Activated naive CD8-positive, alpha-beta T cell treated with anti-CD3 and anti-CD28 coated beads, Interleukin-2, amount 10 ng/mL, durations not matched to agents 7 days and 5 days (primary cell): ENCODE results near the gene ADAMTS18. TPM values are rescaled to one million over a fixed set of nuclear protein-coding genes. Genes with fewer than 3 reads are reported as not detected.

Experiments used
- ATAC-seq: fragments of 150-1000 bp; cut with Tn5 transposase; one replicate; pipeline ENCODE4 v1.10.0; 2021; ENCODE audit warnings: low read depth, moderate library complexity
- POLR2A ChIA-PET: fragments of 350-600 bp; sonication (Branson Sonifier 250); formaldehyde crosslinking; loops from one replicate; lab custom pipeline; 2021; ENCODE audit warnings: antibody characterized with exemption; lab: Charles Lee
- DNase-seq: peaks from one replicate; pipeline ENCODE4 v3.0.0; 2021
- H3K27ac Mint-ChIP-seq: one replicate; pipeline ENCODE4 v1.8.0; 2022; ENCODE audit warnings: mild to moderate bottlenecking, mixed read lengths
- H3K27me3 Mint-ChIP-seq: one replicate; pipeline ENCODE4 v1.8.0; 2022; ENCODE audit warnings: mild to moderate bottlenecking, moderate library complexity, mixed read lengths
- H3K36me3 Mint-ChIP-seq: one replicate; pipeline ENCODE4 v1.8.0; 2021; ENCODE audit warnings: mild to moderate bottlenecking, mixed read lengths
- H3K4me1 Mint-ChIP-seq: one replicate; pipeline ENCODE4 v1.8.0; 2021; ENCODE audit warnings: mixed read lengths
- H3K4me3 Mint-ChIP-seq: one replicate; pipeline ENCODE4 v1.8.0; 2022; ENCODE audit warnings: mild to moderate bottlenecking, moderate library complexity, mixed read lengths
- H3K9me3 Mint-ChIP-seq: one replicate; pipeline ENCODE4 v1.8.0; 2021; ENCODE audit warnings: mixed read lengths
- total RNA-seq, 2 experiments: library from RNA; stranded (reverse); gene quantifications; one replicate each; pipeline ENCODE4 v1.2.3, GENCODE V29; 2021

Gene ADAMTS18
- total RNA-seq, 2 experiments from 2014 or later = not detected

DNA sequence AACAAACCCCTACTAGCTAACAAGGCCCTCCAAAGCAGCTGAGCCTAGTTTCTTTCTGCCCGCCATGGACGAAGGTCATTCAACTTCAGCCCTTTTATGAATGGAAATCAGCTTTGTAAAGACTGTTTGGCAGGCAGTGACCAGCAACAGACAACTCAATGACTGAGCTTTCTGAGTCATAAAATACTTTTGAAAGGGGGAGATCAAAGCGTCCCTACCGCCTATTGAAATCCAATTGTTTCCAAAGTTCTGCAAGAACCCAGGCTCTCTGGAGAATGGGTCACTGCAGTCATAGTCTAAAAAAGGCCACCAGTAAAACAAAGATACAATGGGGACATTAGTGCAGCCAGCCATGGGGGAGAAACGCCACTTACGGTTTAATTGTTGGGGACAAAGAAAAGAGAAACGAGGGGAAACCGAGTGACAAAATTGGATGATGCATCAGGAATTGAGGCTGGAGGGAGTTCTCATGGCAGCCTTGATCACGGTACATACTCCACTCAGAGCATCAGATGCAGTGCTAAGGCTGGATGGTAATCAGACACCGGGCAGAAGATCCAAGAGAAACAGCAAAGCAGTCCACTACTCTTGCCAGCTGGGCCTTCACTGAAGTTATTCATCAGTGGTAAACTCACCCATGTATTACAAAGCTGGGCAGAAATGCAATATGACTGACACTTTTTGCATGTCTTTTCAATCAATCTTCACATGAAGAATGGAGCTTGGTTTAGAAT is 9.8 kb downstream of the ADAMTS18 start:
- Mint-ChIP-seq H3K27ac (no peak overlapping the region), H3K9me3 (no peaks in the 10 kb centered on the region), H3K36me3 (no peaks in the 10 kb centered on the region), H3K4me1 (no peaks in the 10 kb centered on the region), H3K27me3 (no peaks in the 10 kb centered on the region), H3K4me3 (no peak overlapping the region)
- DNase-seq (no peak), ATAC-seq (no peak)
- POLR2A ChIA-PET = no interaction called here

DNA sequence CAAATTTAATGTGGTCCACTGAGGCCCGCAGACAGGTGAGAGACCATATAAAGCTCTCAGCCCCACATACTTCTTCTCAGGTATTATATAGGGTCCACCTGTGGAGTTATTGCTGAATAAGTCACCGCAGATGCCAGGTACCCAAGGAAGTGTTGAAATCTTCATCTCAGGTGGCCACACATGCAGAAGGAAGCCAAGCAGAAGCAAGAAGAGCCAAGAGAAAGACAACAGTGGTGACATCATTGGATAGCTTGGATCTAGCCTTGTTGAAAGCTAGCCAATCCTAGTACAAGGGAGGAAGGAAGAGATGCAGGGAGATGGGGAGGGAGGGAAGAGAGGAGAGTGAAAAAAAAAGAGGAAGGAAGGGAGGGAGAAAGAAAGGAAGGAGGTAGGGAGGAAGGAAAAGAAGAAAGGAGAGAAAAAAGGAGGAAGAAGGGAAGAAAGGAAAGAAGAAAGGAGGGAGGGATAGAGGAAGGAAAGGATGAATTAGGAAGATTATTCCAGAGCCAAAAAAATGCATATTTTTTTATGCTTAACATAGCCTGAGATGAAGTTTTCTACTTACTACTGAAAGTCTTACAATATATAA is 12.5 kb downstream of the ADAMTS18 start:
- H3K4me1 Mint-ChIP-seq = no peaks in the 10 kb centered on the region
- POLR2A ChIA-PET = no interaction called here
- no peak overlapping the region for H3K4me3 Mint-ChIP-seq
- no peaks in the 10 kb centered on the region for H3K27me3 Mint-ChIP-seq
- H3K36me3 Mint-ChIP-seq = no peaks in the 10 kb centered on the region
- H3K27ac Mint-ChIP-seq = no peak overlapping the region
- H3K9me3 Mint-ChIP-seq = no peaks in the 10 kb centered on the region
- ATAC-seq (no peak), DNase-seq (no peak)

DNA sequence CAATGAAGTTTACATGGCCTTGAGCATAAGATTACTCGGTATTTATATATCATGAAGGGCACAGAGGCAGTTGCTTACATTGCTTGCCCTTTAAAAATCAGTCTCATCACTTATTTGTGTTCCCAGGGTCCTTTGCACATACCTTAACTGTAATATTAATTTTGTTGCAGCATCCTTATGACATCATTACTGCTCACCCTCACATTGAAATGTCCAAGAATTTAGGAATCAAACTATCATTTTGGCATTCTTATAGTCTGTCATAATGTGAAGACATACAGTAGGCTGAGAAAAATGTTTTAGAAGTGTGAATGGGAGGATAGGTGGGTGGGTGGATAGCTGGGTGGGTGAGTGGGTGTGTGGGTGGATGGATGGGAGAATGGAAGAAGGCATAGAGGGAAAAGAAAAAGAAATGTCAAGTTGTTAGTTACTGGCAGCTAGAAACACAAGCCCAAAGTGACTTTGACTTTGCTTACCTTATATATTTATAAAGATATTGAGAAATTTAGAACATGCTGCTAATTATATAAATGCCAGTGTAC is 17.8 kb downstream of the ADAMTS18 start:
- ATAC-seq = no peak
- no peaks in the 10 kb centered on the region for H3K36me3 Mint-ChIP-seq
- H3K4me3 Mint-ChIP-seq = no peak overlapping the region
- H3K9me3 Mint-ChIP-seq = no peaks in the 10 kb centered on the region
- no peak for DNase-seq
- H3K27me3 Mint-ChIP-seq = no peaks in the 10 kb centered on the region
- no peak overlapping the region for H3K27ac Mint-ChIP-seq
- POLR2A ChIA-PET = no interaction called here
- H3K4me1 Mint-ChIP-seq = no peaks in the 10 kb centered on the region

- no peak overlapping the region for H3K27ac Mint-ChIP-seq
- no peaks in the 10 kb centered on the region for H3K9me3 Mint-ChIP-seq
- POLR2A ChIA-PET = no interaction called here
- no peak overlapping the region for H3K4me3 Mint-ChIP-seq
- no peaks in the 10 kb centered on the region for H3K4me1 Mint-ChIP-seq
- ATAC-seq = no peak
- no peaks in the 10 kb centered on the region for H3K27me3 Mint-ChIP-seq
- H3K36me3 Mint-ChIP-seq = no peaks in the 10 kb centered on the region
- no peak for DNase-seq
Observed at GRCh38 chr16:77414752-77415231, 20.0 kb downstream of the ADAMTS18 start.

GRCh38 chr16:77410449-77410848 is 24.4 kb downstream of the ADAMTS18 start:
- no peaks in the 10 kb centered on the region for H3K4me1 Mint-ChIP-seq
- no peak overlapping the region for H3K27ac Mint-ChIP-seq
- DNase-seq = no peak
- no peaks in the 10 kb centered on the region for H3K36me3 Mint-ChIP-seq
- no peak overlapping the region for H3K4me3 Mint-ChIP-seq
- H3K27me3 Mint-ChIP-seq = peaks cover 4% of the 10 kb centered on the region
- POLR2A ChIA-PET = no interaction called here
- no peaks in the 10 kb centered on the region for H3K9me3 Mint-ChIP-seq
- no peak for ATAC-seq

GRCh38 chr16:77409311-77409710 is 25.5 kb downstream of the ADAMTS18 start:
- DNase-seq (no peak), ATAC-seq (no peak)
- POLR2A ChIA-PET = no interaction called here
- Mint-ChIP-seq H3K4me3 (no peak overlapping the region), H3K27ac (no peak overlapping the region), H3K9me3 (no peaks in the 10 kb centered on the region), H3K27me3 (peaks cover 8% of the 10 kb centered on the region), H3K36me3 (no peaks in the 10 kb centered on the region), H3K4me1 (no peaks in the 10 kb centered on the region)

DNA sequence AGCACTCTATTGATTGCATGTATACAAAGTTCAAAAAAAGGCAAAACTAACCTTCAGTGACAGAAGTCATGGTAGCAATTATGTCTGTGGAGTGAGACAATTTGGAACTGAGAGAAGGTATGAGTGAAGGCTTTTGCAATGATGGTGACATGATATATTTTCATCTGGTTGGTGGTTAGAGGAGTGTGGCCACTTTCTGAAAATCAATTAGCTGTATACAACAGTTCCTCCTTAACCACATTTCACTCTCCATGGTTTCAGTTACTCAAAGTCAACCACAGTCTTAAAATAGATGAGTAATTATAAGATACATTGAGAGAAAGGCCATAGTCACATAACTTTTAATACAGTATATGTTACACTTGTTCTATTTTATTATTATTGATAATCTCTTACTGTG is 26.2 kb downstream of the ADAMTS18 start:
- POLR2A ChIA-PET = no interaction called here
- Mint-ChIP-seq H3K36me3 (no peaks in the 10 kb centered on the region), H3K4me3 (no peak overlapping the region), H3K4me1 (no peaks in the 10 kb centered on the region), H3K27ac (no peak overlapping the region), H3K9me3 (no peaks in the 10 kb centered on the region), H3K27me3 (peaks cover 8% of the 10 kb centered on the region)
- ATAC-seq (no peak), DNase-seq (no peak)

GRCh38 chr16:77406680-77407079 is 28.2 kb downstream of the ADAMTS18 start:
- ATAC-seq = no peak
- DNase-seq = no peak
- H3K36me3 Mint-ChIP-seq = no peaks in the 10 kb centered on the region
- POLR2A ChIA-PET = no interaction called here
- H3K27me3 Mint-ChIP-seq = peaks cover 8% of the 10 kb centered on the region
- H3K9me3 Mint-ChIP-seq = no peaks in the 10 kb centered on the region
- no peak overlapping the region for H3K27ac Mint-ChIP-seq
- no peaks in the 10 kb centered on the region for H3K4me1 Mint-ChIP-seq
- H3K4me3 Mint-ChIP-seq = no peak overlapping the region

GRCh38 chr16:77404775-77405174 is 30.1 kb downstream of the ADAMTS18 start:
- Mint-ChIP-seq H3K27ac (no peak overlapping the region), H3K9me3 (no peaks in the 10 kb centered on the region), H3K4me3 (no peak overlapping the region), H3K36me3 (no peaks in the 10 kb centered on the region), H3K4me1 (no peaks in the 10 kb centered on the region), H3K27me3 (peaks cover 8% of the 10 kb centered on the region)
- POLR2A ChIA-PET = no interaction called here
- no peak for DNase-seq
- ATAC-seq = no peak

GRCh38 chr16:77403732-77404131 is 31.1 kb downstream of the ADAMTS18 start:
- POLR2A ChIA-PET = no interaction called here
- Mint-ChIP-seq H3K27ac (no peak overlapping the region), H3K36me3 (no peaks in the 10 kb centered on the region), H3K4me1 (no peaks in the 10 kb centered on the region), H3K4me3 (no peak overlapping the region), H3K27me3 (peaks cover 8% of the 10 kb centered on the region), H3K9me3 (no peaks in the 10 kb centered on the region)
- no peak for DNase-seq
- ATAC-seq = no peak

GRCh38 chr16:77402672-77403071 is 32.2 kb downstream of the ADAMTS18 start:
- Mint-ChIP-seq H3K4me3 (no peak overlapping the region), H3K36me3 (no peaks in the 10 kb centered on the region), H3K27me3 (peaks cover 8% of the 10 kb centered on the region), H3K27ac (no peak overlapping the region), H3K4me1 (no peaks in the 10 kb centered on the region), H3K9me3 (no peaks in the 10 kb centered on the region)
- no peak for ATAC-seq
- no peak for DNase-seq
- POLR2A ChIA-PET = no interaction called here

DNA sequence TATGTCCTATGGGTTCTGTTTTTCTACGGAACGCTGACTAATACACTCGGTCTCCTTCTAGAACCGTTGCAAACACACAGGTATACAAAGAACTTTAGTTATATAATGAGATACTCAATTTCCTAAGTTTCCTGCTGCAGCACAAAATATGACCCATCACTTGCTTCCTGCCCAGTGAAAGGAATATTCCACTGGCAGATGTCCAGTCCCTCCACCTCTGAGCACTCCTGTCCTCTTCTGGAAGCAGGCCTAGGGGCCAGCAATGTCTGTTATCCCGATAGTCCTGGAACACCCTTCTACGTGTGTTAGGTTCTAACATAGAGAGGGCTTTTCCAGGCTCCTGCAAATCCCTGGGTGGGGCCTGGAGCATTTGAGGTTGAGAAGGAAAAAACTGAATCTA is 32.7 kb downstream of the ADAMTS18 start:
- Mint-ChIP-seq H3K9me3 (no peaks in the 10 kb centered on the region), H3K27ac (no peak overlapping the region), H3K36me3 (no peaks in the 10 kb centered on the region), H3K27me3 (peaks cover 8% of the 10 kb centered on the region), H3K4me3 (no peak overlapping the region), H3K4me1 (no peaks in the 10 kb centered on the region)
- ATAC-seq = no peak
- POLR2A ChIA-PET = no interaction called here
- DNase-seq = no peak

GRCh38 chr16:77399546-77399945 is 35.3 kb downstream of the ADAMTS18 start:
- H3K9me3 Mint-ChIP-seq = no peaks in the 10 kb centered on the region
- ATAC-seq (no peak), DNase-seq (no peak)
- no peaks in the 10 kb centered on the region for H3K4me1 Mint-ChIP-seq
- POLR2A ChIA-PET = no interaction called here
- H3K27ac Mint-ChIP-seq = no peak overlapping the region
- no peak overlapping the region for H3K4me3 Mint-ChIP-seq
- H3K36me3 Mint-ChIP-seq = no peaks in the 10 kb centered on the region
- H3K27me3 Mint-ChIP-seq = no peaks in the 10 kb centered on the region

- H3K4me1 Mint-ChIP-seq = no peaks in the 10 kb centered on the region
- H3K4me3 Mint-ChIP-seq = no peak overlapping the region
- no peaks in the 10 kb centered on the region for H3K36me3 Mint-ChIP-seq
- H3K27ac Mint-ChIP-seq = no peak overlapping the region
- ATAC-seq = no peak
- DNase-seq = no peak
- H3K9me3 Mint-ChIP-seq = no peaks in the 10 kb centered on the region
- no peaks in the 10 kb centered on the region for H3K27me3 Mint-ChIP-seq
- POLR2A ChIA-PET = no interaction called here
Observed at GRCh38 chr16:77399066-77399465, 35.8 kb downstream of the ADAMTS18 start.
